ENCODE results near the gene ADAMTS19. TPM values are rescaled to one million over a fixed set of nuclear protein-coding genes. Genes with fewer than 3 reads are reported as not detected.

The ADAMTS19 gene
- total and polyA plus RNA-seq, 2 of the 8 experiments (the other 6 are each of a cell fraction or from before 2014, with no cell fraction given) = 17.3 to 28.8 TPM

- WGBS, 2 experiments (ENCODE audit: extremely low coverage in 1 of 2, insufficient coverage in 1 of 2, insufficient read length in 1 of 2, insufficient replicate concordance in 2 of 2, low coverage in 1 of 2, low lambda C conversion rate in 2 of 2, missing lambda C conversion rate in 1 of 2) = 94% methylated on average over 2 of the region's 2 CpGs; no CpG with 5 or more reads in 1 of the 2 experiments
- TF ChIP-seq NRF1 (IDR thresholded peaks at IDR 0.05; ENCODE audit: low read depth, low read length) (no peak), CREB1 (IDR thresholded peaks at IDR 0.05) (no peak), SP2 (IDR thresholded peaks at IDR 0.05; ENCODE audit: low read length) (no peak), RXRA (IDR thresholded peaks at IDR 0.05; ENCODE audit: insufficient read depth, low read depth, low read length) (no peak), GTF2F1 (IDR thresholded peaks at IDR 0.05; ENCODE audit: borderline replicate concordance, low read depth, low read length) (no peak)
- CTCF ChIA-PET (ENCODE audit: partially characterized antibody) = interaction anchor here (0.6 kb wide), 1 partner anchor 132 kb away, joined by 3 read pairs; no protein-coding TSS in a partner anchor
- H3K36me3 ChIP-seq (ENCODE audit: control insufficient read depth in 2 of 4, insufficient read depth in 4 of 4, low read length in 3 of 4) = no peaks in the 10 kb centered on the region
- DNase-seq (ENCODE audit: low read depth in 1 of 2, low spot score in 2 of 2) = no peak
- no peak overlapping the region for H3K4me3 ChIP-seq (ENCODE audit: extremely low read depth in 1 of 4, insufficient read depth in 2 of 4, low read depth in 3 of 4, low read length in 4 of 4)
- H3K4me1 ChIP-seq (replicated peaks in 1 of 4; ENCODE audit: control insufficient read depth in 3 of 4, insufficient read depth in 4 of 4, low read length in 3 of 4) = no peaks in the 10 kb centered on the region
- H3K27me3 ChIP-seq (replicated peaks in 1 of 4; ENCODE audit: control insufficient read depth in 3 of 4, extremely low read depth in 1 of 4, insufficient read depth in 3 of 4, low read length in 3 of 4) = no peaks in the 10 kb centered on the region
- H4K20me1 ChIP-seq (replicated peaks in 1 of 2; ENCODE audit: control insufficient read depth in 1 of 2, insufficient read depth in 2 of 2, low read length in 2 of 2) = no peaks in the 10 kb centered on the region
- H3K79me2 ChIP-seq (ENCODE audit: control insufficient read depth in 1 of 2, insufficient read depth in 2 of 2, low read length in 2 of 2) = no peaks in the 10 kb centered on the region
- no peaks in the 10 kb centered on the region for H3K79me1 ChIP-seq (ENCODE audit: low read depth, low read length)
- no peak for FAIRE-seq
- no peak overlapping the region for H3K23ac ChIP-seq (ENCODE audit: insufficient read length)
- H3K9ac ChIP-seq (replicated peaks in 1 of 4; ENCODE audit: extremely low read depth in 1 of 4, low read depth in 3 of 4, low read length in 3 of 4) = no peak overlapping the region
- H2BK120ac ChIP-seq (replicated peaks; ENCODE audit: low read depth, low read length) = no peak overlapping the region
- no peak overlapping the region for H4K91ac ChIP-seq (replicated peaks; ENCODE audit: insufficient read length, low read length)
- H2BK20ac ChIP-seq (ENCODE audit: low read length) = no peak overlapping the region
- no peak overlapping the region for H2BK12ac ChIP-seq (ENCODE audit: low read depth, low read length)
- POLR2A ChIA-PET (ENCODE audit: partially characterized antibody) = interaction anchor here (1.2 kb wide), 1 partner anchor 13 kb away, joined by 5 read pairs; no protein-coding TSS in a partner anchor
- no peaks in the 10 kb centered on the region for H3K23me2 ChIP-seq (ENCODE audit: low read depth, low read length)
- no peak overlapping the region for H2BK15ac ChIP-seq (ENCODE audit: low read length)
- H4K5ac ChIP-seq (ENCODE audit: insufficient read length, low read depth, low read length) = no peak overlapping the region
- H3K4me2 ChIP-seq (ENCODE audit: insufficient read depth in 1 of 2, low read depth in 2 of 2, low read length in 2 of 2) = no peak overlapping the region
- H3K4ac ChIP-seq (replicated peaks; ENCODE audit: insufficient read length, low read depth, low read length) = no peak overlapping the region
- no peak overlapping the region for H3K14ac ChIP-seq (ENCODE audit: insufficient read length)
- H2AK5ac ChIP-seq (ENCODE audit: low read depth, low read length) = no peak overlapping the region
- H2BK5ac ChIP-seq (ENCODE audit: low read depth, low read length) = no peak overlapping the region
- H4K8ac ChIP-seq (ENCODE audit: extremely low read depth, insufficient read depth, low read length) = no peak overlapping the region
- no peak overlapping the region for H3K18ac ChIP-seq (ENCODE audit: extremely low read depth, low read length)
- no peak overlapping the region for H2AFZ ChIP-seq (ENCODE audit: low read length)
- no peak overlapping the region for H3K56ac ChIP-seq (replicated peaks; ENCODE audit: insufficient read length, low read depth, low read length)
- H3K27ac ChIP-seq (ENCODE audit: low read depth, low read length) = no peak overlapping the region
- no peaks in the 10 kb centered on the region for H3K9me3 ChIP-seq (ENCODE audit: insufficient read depth in 2 of 2, low read depth in 1 of 2, low read length in 1 of 2)
These were observed 12.1 kb upstream of the ADAMTS19 start for GRCh38 chr5:129447968-129448367.
